ENCODE results near the gene ZNF385D.

The ZNF385D gene

DNA sequence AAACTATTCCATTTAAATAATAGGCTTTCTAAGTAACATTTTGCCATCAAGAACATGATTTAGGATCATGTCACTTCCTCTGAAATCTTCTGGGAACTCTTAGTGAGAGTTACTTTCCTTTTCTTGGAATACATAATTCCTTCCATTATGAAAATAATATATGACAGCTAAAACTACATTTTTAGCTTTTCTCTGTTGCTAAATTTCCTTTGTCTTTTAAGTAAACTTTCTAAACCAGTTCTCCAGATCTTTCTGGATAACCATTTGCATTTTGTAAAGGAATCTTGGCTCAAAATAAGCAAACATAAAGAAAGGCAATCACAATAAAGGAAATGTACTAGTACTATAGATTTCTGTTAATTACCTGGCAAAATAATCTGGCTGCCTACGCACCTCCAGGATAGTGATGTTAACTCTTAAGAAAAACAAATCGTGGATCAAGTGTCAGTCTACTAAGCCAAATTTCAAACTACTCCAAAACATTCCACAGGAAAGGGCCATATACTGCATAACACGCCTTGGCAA is 165.7 kb downstream of the ZNF385D start:
- no peak overlapping the region for H3K4me3 ChIP-seq (ENCODE audit: low read depth, low read length)
- TF ChIP-seq, protein P1, sequence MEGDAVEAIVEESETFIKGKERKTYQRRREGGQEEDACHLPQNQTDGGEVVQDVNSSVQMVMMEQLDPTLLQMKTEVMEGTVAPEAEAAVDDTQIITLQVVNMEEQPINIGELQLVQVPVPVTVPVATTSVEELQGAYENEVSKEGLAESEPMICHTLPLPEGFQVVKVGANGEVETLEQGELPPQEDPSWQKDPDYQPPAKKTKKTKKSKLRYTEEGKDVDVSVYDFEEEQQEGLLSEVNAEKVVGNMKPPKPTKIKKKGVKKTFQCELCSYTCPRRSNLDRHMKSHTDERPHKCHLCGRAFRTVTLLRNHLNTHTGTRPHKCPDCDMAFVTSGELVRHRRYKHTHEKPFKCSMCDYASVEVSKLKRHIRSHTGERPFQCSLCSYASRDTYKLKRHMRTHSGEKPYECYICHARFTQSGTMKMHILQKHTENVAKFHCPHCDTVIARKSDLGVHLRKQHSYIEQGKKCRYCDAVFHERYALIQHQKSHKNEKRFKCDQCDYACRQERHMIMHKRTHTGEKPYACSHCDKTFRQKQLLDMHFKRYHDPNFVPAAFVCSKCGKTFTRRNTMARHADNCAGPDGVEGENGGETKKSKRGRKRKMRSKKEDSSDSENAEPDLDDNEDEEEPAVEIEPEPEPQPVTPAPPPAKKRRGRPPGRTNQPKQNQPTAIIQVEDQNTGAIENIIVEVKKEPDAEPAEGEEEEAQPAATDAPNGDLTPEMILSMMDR (IDR thresholded peaks at IDR 0.05; ENCODE audit: low read depth, low read length): no peak

DNA sequence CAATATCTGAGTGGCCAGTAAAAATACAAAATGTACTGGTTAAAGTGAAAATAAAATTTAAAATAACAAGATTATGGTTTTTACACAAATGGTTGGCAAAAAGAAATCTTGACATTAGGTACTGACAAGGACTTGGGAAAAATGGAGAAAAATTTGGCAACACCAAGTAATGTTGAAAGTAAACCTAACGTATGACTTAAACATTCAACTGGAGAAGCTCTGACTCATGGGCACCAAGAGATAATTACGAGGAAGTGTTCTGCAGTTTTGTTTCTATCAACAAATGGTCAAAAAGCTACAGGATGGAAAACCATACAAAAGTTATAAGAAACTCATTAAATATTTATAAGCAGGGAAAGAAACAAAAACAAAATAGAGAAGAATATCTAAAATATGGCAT is 177.7 kb downstream of the ZNF385D start:
- TF ChIP-seq, protein P1 (IDR thresholded peaks at IDR 0.05; ENCODE audit: low read depth, low read length): no peak
- no peak overlapping the region for H3K4me3 ChIP-seq (ENCODE audit: low read depth, low read length)

DNA sequence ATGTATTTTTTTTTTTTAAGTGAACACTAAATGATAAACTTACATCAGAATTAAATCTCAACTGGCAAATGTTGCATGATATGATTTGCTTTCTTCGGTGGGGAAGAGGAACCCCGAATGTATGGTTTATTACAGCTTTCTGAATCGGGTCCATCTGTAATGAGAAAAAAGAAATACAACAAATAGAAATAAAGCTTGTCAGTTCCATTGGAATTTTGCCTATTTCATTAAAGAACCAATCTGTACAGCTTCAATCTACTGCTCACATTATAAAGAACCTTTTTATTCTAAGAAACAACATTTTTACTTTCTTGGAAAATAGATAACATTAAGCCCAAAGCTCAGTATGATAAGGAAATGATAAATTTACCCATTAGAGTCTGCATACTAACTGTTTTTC is 186.5 kb downstream of the ZNF385D start:
- no peak overlapping the region for H3K4me3 ChIP-seq (ENCODE audit: low read depth, low read length)
- TF ChIP-seq, protein P1 (IDR thresholded peaks at IDR 0.05; ENCODE audit: low read depth, low read length): no peak

DNA sequence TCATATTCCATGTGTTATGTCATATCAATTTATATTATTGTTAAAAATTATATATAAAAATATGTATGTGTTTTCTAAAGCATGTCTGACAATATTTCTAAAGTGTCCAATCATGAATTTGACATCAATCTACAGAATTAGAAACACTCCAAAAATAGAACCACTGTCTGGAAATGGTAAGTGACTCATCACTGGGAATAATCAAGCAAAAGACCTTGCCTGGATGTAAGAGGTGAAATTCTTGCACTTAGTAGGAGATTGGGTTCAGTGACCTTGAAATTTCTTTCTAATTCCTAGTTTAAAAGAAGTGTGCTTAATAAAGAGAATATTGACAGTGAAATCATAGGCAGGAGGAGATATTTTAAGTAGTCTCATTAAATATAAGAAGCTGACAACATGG is 188.8 kb downstream of the ZNF385D start:
- TF ChIP-seq, protein P1 (IDR thresholded peaks at IDR 0.05; ENCODE audit: low read depth, low read length): no peak
- no peak overlapping the region for H3K4me3 ChIP-seq (ENCODE audit: low read depth, low read length)

DNA sequence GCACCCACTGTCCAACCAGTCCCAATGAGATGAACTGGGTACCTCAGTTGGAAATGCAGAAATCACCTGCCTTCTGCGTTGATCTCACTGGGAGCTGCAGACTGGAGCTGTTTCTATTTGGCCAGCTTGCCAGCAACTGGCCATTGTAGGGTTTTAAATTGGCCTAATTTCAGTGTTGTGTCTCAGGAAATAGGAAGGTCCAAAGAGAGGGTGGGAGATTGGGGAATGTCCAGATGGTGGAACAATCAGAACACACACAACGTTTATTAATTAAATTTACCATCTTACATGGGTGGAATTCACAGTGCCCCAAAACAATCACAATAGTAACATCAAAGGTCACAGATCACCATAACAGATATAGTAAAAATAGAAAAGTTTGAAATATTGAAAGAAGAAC is 189.5 kb downstream of the ZNF385D start:
- TF ChIP-seq, protein P1 (IDR thresholded peaks at IDR 0.05; ENCODE audit: low read depth, low read length): no peak
- H3K4me3 ChIP-seq (ENCODE audit: low read depth, low read length): no peak overlapping the region

DNA sequence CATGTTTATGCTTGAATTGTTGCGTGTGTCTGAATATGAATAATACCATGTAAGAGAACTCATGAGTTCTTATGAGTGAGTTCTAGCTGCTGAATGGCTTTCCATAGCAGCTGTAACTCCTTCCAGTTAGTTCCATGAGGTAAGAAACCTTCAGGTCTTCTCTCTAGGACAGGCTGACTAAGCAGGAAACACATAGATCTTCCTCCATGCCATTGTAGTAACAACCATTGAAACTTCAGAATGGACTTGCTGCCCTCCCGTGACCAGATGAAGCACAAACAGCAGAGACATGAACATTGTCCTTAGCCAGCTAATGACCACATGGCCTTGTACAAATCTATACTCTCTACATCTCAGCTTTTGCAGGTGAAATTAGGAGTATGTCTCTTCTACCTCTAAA is 200.0 kb downstream of the ZNF385D start:
- TF ChIP-seq, protein P1 (IDR thresholded peaks at IDR 0.05; ENCODE audit: low read depth, low read length): no peak
- no peak overlapping the region for H3K4me3 ChIP-seq (ENCODE audit: low read depth, low read length)

DNA sequence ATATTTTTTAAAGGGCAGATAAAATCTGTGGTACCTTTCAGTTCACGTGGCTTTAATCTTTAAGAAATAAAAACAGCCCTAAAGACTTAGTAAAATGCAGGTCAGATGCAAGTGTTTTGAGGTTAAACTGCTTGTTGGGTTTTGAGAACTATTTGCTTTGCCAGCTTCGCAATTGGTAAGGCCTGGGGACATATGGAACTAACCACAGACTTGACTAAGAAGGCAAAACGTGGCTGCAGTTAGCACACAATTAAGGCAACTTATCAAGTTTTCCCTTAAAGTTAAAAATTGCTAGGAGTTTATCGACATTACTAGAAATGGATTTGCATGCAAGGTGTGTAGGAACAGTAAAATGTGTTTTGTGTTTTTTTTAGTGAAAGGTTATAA is 206.9 kb downstream of the ZNF385D start:
- no peak overlapping the region for H3K4me3 ChIP-seq (ENCODE audit: low read depth, low read length)
- TF ChIP-seq, protein P1 (IDR thresholded peaks at IDR 0.05; ENCODE audit: low read depth, low read length): no peak
